GM21529 (cell line): ENCODE measurements around the gene COBL.

ENCODE experiments used
- ATAC-seq: cut with Tn5 transposase; IDR thresholded peaks from one replicate; pipeline ENCODE4 v1.9.1; 2021; ENCODE audit not compliant: unreplicated experiment

COBL gene

GRCh38 chr7:51308265-51308664, 8.3 kb downstream of the COBL start:
- ATAC-seq = no peak

- no peak for ATAC-seq
Observed at GRCh38 chr7:51307651-51308210, 8.9 kb downstream of the COBL start.

- no peak for ATAC-seq
Observed at GRCh38 chr7:51306761-51307160, 9.8 kb downstream of the COBL start.

- no peak for ATAC-seq
Observed at GRCh38 chr7:51304729-51305128, 11.9 kb downstream of the COBL start.

GRCh38 chr7:51303142-51303525, 13.5 kb downstream of the COBL start:
- no peak for ATAC-seq

- ATAC-seq = no peak
Observed at GRCh38 chr7:51301806-51302205, 14.8 kb downstream of the COBL start.

GRCh38 chr7:51300762-51301674, 15.6 kb downstream of the COBL start:
- no peak for ATAC-seq

- ATAC-seq = no peak
Observed at GRCh38 chr7:51299391-51300133, 17.0 kb downstream of the COBL start.

GRCh38 chr7:51298912-51299311, 17.7 kb downstream of the COBL start:
- no peak for ATAC-seq

- no peak for ATAC-seq
Observed at GRCh38 chr7:51297986-51298385, 18.6 kb downstream of the COBL start.

GRCh38 chr7:51295440-51296245, 21.0 kb downstream of the COBL start:
- no peak for ATAC-seq

GRCh38 chr7:51292596-51292995, 24.0 kb downstream of the COBL start:
- no peak for ATAC-seq

- no peak for ATAC-seq
Observed at GRCh38 chr7:51290702-51291540, 25.7 kb downstream of the COBL start.

- no peak for ATAC-seq
Observed at GRCh38 chr7:51290304-51290637, 26.3 kb downstream of the COBL start.

GRCh38 chr7:51289623-51290303, 26.8 kb downstream of the COBL start:
- ATAC-seq = no peak

- ATAC-seq = no peak
Observed at GRCh38 chr7:51288896-51289622, 27.6 kb downstream of the COBL start.

GRCh38 chr7:51286401-51286800, 30.2 kb downstream of the COBL start:
- ATAC-seq = no peak

- no peak for ATAC-seq
Observed at GRCh38 chr7:51280156-51280555, 36.5 kb downstream of the COBL start.

GRCh38 chr7:51279391-51280023, 37.1 kb downstream of the COBL start:
- no peak for ATAC-seq
